HS-27A (cell line): ENCODE results near the gene ARTN.

Source experiments
- DNase-seq: peaks from one replicate; pipeline ENCODE4 v3.0.0-alpha.2; 2012; ENCODE audit warnings: low read depth, missing footprints

The ARTN gene

GRCh38 chr1:43985984-43986595, 52.5 kb downstream of the ARTN start:
- DNase-seq: no peak

GRCh38 chr1:43986712-43987111, 53.1 kb downstream of the ARTN start:
- no peak for DNase-seq
